Activated CD4-positive, alpha-beta memory T cell treated with anti-CD3 and anti-CD28 coated beads, Interleukin-2, amount 10 ng/mL, durations not matched to agents 7 days and 5 days (primary cell): Measurements from ENCODE around the gene HCFC1R1. TPM values are rescaled to one million over a fixed set of nuclear protein-coding genes. Genes with fewer than 3 reads are reported as not detected.

Experiments
- CTCF ChIA-PET: fragments of 350-600 bp; sonication (Branson Sonifier 250); formaldehyde crosslinking; loops from one replicate; lab custom pipeline; 2021; ENCODE audit warnings: antibody characterized with exemption, inconsistent platforms; lab: Charles Lee
- POLR2A ChIA-PET: fragments of 350-600 bp; sonication (Branson Sonifier 250); formaldehyde crosslinking; loops from one replicate; lab custom pipeline; 2021; ENCODE audit warnings: antibody characterized with exemption; lab: Charles Lee
- DNase-seq: peaks from one replicate; pipeline ENCODE4 v3.0.0-alpha.2; 2020
- H3K27ac Mint-ChIP-seq: one replicate; pipeline ENCODE4 v1.8.0; 2021; ENCODE audit warnings: mild to moderate bottlenecking, mixed read lengths
- H3K27me3 Mint-ChIP-seq: one replicate; pipeline ENCODE4 v1.8.0; 2021; ENCODE audit warnings: mixed read lengths
- H3K36me3 Mint-ChIP-seq: one replicate; pipeline ENCODE4 v1.8.0; 2021; ENCODE audit warnings: low read depth, mixed read lengths
- H3K4me1 Mint-ChIP-seq: one replicate; pipeline ENCODE4 v1.8.0; 2021; ENCODE audit warnings: mixed read lengths
- H3K4me3 Mint-ChIP-seq: one replicate; pipeline ENCODE4 v1.8.0; 2021; ENCODE audit warnings: mild to moderate bottlenecking, mixed read lengths
- H3K9me3 Mint-ChIP-seq: one replicate; pipeline ENCODE4 v1.8.0; 2021; ENCODE audit warnings: mixed read lengths
- total RNA-seq, 2 experiments: library from RNA; stranded (reverse); gene quantifications; one replicate each; pipeline ENCODE4 v1.2.3, GENCODE V29; 2021

Gene HCFC1R1
- total RNA-seq, 2 experiments from 2014 or later, result 37.0 to 43.3 TPM

DNA sequence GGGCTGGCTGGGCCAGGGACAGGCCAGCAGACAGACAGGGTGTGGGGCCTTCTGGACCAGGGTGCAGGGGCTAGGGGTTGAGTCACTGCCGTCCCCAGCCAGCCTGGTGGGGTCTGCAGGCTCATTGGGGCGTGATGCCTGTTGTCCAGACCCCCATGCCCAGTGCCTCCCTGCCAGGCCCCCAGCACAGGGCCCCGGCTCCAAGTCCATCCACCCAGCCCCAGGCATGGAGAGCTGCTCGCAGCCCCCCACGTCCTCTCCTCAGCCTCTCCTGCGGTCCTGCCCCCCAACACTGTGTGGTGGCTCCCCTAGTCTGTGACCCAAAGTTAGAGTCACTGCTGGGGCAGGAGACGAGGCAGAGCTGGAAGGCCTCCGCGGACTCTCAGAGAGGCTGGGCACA, 36.5 kb downstream of the HCFC1R1 start:
- no peak overlapping the region for H3K27ac Mint-ChIP-seq
- no peak overlapping the region for H3K4me3 Mint-ChIP-seq
- no peaks in the 10 kb centered on the region for H3K36me3 Mint-ChIP-seq
- no peak for DNase-seq
- peaks cover 10% of the 10 kb centered on the region for H3K4me1 Mint-ChIP-seq
- ChIA-PET CTCF (no interaction called here), POLR2A (interaction anchor here (1.1 kb wide), 1 partner anchor 15 kb away, joined by 4 read pairs; no protein-coding TSS in a partner anchor)
- H3K9me3 Mint-ChIP-seq, result no peaks in the 10 kb centered on the region
- peaks cover 10% of the 10 kb centered on the region for H3K27me3 Mint-ChIP-seq

- CTCF ChIA-PET, result no interaction called here
- peaks cover 13% of the 10 kb centered on the region for H3K4me1 Mint-ChIP-seq
- H3K9me3 Mint-ChIP-seq, result no peaks in the 10 kb centered on the region
- H3K36me3 Mint-ChIP-seq, result no peaks in the 10 kb centered on the region
- DNase-seq, result no peak
- no peak overlapping the region for H3K4me3 Mint-ChIP-seq
- POLR2A ChIA-PET, result no interaction called here
- no peak overlapping the region for H3K27ac Mint-ChIP-seq
- peaks cover 10% of the 10 kb centered on the region for H3K27me3 Mint-ChIP-seq
Measured at GRCh38 chr16:2986623-2987188, 37.0 kb downstream of the HCFC1R1 start.

DNA sequence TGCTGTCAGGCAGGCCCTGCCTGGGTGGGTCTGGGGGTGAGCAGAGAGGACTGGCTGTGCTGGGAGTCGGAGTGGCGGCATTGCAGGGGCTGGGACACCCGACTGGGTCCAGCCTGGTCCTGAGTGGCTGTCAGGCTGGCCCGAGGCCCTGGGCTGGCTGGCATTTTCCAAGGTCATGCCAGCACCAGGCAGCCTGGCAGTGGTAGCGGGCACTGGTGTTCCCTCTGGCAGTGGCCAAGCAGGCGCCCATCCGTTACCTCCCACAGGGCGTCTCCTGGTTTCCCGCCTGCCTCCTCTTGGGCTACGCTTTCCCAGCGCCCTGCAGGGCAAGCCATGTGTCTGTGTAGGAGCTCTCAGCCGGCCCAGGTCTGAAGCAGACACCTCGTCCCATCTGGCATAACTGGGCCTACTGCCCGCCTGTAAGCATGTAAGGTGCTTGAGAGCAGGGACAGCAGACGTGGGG, 37.8 kb downstream of the HCFC1R1 start:
- CTCF ChIA-PET, result no interaction called here
- POLR2A ChIA-PET, result no interaction called here
- Mint-ChIP-seq H3K9me3 (no peaks in the 10 kb centered on the region), H3K4me3 (no peak overlapping the region), H3K27ac (no peak overlapping the region), H3K27me3 (peaks cover 10% of the 10 kb centered on the region), H3K36me3 (peaks cover 2% of the 10 kb centered on the region), H3K4me1 (peaks cover 20% of the 10 kb centered on the region)
- DNase-seq, result no peak

- no peak overlapping the region for H3K4me3 Mint-ChIP-seq
- peaks cover 23% of the 10 kb centered on the region for H3K4me1 Mint-ChIP-seq
- peaks cover 9% of the 10 kb centered on the region for H3K27me3 Mint-ChIP-seq
- CTCF ChIA-PET, result no interaction called here
- H3K9me3 Mint-ChIP-seq, result no peaks in the 10 kb centered on the region
- no peak for DNase-seq
- peaks cover 2% of the 10 kb centered on the region for H3K36me3 Mint-ChIP-seq
- POLR2A ChIA-PET, result no interaction called here
- H3K27ac Mint-ChIP-seq, result no peak overlapping the region
Measured at GRCh38 chr16:2985462-2985861, 38.3 kb downstream of the HCFC1R1 start.

GRCh38 chr16:2983706-2984136, 40.0 kb downstream of the HCFC1R1 start:
- POLR2A ChIA-PET, result no interaction called here
- peaks cover 27% of the 10 kb centered on the region for H3K4me1 Mint-ChIP-seq

DNA sequence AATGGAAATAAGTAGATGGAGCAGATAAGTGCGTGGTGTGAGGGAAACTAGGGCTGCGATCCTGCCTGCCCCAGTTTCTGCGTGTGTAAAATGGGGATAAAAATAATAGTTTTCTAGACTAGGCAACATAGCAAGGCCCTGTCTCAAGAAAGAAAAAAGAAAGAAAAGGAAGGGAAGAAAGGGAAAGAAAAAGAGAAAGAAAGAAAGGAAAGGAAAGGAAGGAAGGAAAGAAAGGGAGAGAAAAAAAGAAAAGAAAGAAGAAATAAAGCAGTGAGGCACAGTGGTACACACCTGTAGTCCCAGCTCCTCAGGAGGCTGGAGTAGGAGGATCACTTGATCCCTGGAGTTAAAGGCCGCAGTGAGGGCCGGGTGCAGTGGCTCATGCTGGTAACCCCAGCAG, 41.3 kb downstream of the HCFC1R1 start:
- H3K27me3 Mint-ChIP-seq, result peaks cover 4% of the 10 kb centered on the region
- POLR2A ChIA-PET, result interaction anchor here (0.7 to 3.4 kb wide), 4 partner anchors 12 to 99 kb away, joined by 3 to 29 read pairs (median 4); partner anchors contain the start of genes FLYWCH2 and KREMEN2
- H3K27ac Mint-ChIP-seq, result no peak overlapping the region
- H3K36me3 Mint-ChIP-seq, result peaks cover 12% of the 10 kb centered on the region
- H3K9me3 Mint-ChIP-seq, result no peaks in the 10 kb centered on the region
- DNase-seq, result no peak
- H3K4me3 Mint-ChIP-seq, result no peak overlapping the region
- CTCF ChIA-PET, result interaction anchor here (0.7 to 2.7 kb wide), 8 partner anchors 10 to 74 kb away, joined by 3 to 11 read pairs (median 3); no protein-coding TSS in a partner anchor
- peaks cover 35% of the 10 kb centered on the region for H3K4me1 Mint-ChIP-seq

More at GRCh38 chr16:2983706-2984136, 40.0 kb downstream of the HCFC1R1 start:
- CTCF ChIA-PET, result interaction anchor here (0.9 to 2.7 kb wide), 5 partner anchors 11 to 48 kb away, joined by 3 to 11 read pairs (median 4); no protein-coding TSS in a partner anchor
- DNase-seq, result peak; percentile 81
- Mint-ChIP-seq H3K27me3 (peaks cover 6% of the 10 kb centered on the region), H3K36me3 (peaks cover 4% of the 10 kb centered on the region), H3K9me3 (no peaks in the 10 kb centered on the region), H3K27ac (no peak overlapping the region), H3K4me3 (no peak overlapping the region)

DNA sequence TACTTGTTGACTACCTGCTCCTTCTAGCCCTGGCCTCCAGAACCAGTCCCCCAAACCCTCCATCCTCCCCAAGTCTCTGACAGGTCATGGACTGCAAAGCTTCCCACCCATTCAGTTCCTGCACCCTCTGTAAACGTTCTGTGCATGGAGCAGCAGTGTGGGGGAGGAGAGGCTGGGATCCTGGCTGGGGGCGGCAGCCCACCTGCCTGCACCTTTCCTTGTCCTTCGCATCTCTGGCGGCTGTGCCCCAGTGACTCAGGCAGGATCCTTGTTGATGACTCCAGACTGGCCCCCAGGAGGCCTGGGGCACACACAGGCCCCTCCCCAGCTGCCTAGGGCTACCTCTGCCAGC, 41.9 kb downstream of the HCFC1R1 start:
- Mint-ChIP-seq H3K27me3 (peaks cover 4% of the 10 kb centered on the region), H3K9me3 (no peaks in the 10 kb centered on the region), H3K4me3 (peak overlapping the region; percentile 64), H3K27ac (peak overlapping the region; percentile 17), H3K4me1 (peaks cover 40% of the 10 kb centered on the region), H3K36me3 (peaks cover 16% of the 10 kb centered on the region)
- ChIA-PET POLR2A (interaction anchor here (1.2 to 4.7 kb wide), 7 partner anchors 11 to 99 kb away, joined by 3 to 107 read pairs (median 7); partner anchors contain the start of genes FLYWCH2, KREMEN2 and PAQR4), CTCF (interaction anchor here (1.5 to 4.7 kb wide), 3 partner anchors 10 to 46 kb away, joined by 3 to 31 read pairs (median 3); partner anchors contain the start of gene PAQR4)
- DNase-seq, result no peak

- no peak for DNase-seq
- H3K27ac Mint-ChIP-seq, result peak overlapping the region; percentile 76
- peak overlapping the region; percentile 88 for H3K4me3 Mint-ChIP-seq
- H3K9me3 Mint-ChIP-seq, result no peaks in the 10 kb centered on the region
- peaks cover 3% of the 10 kb centered on the region for H3K27me3 Mint-ChIP-seq
- H3K4me1 Mint-ChIP-seq, result peaks cover 41% of the 10 kb centered on the region
- peaks cover 18% of the 10 kb centered on the region for H3K36me3 Mint-ChIP-seq
- CTCF ChIA-PET, result interaction anchor here (1.5 to 4.7 kb wide), 4 partner anchors 12 to 51 kb away, joined by 3 to 31 read pairs (median 8); partner anchors contain the start of gene PAQR4
- POLR2A ChIA-PET, result interaction anchor here (0.6 to 4.7 kb wide), 25 partner anchors 10 to 204 kb away, joined by 3 to 107 read pairs (median 5); partner anchors contain the start of genes FLYWCH2, HCFC1R1, IL32 and KREMEN2
Measured at GRCh38 chr16:2981177-2981898, 42.4 kb downstream of the HCFC1R1 start.

DNA sequence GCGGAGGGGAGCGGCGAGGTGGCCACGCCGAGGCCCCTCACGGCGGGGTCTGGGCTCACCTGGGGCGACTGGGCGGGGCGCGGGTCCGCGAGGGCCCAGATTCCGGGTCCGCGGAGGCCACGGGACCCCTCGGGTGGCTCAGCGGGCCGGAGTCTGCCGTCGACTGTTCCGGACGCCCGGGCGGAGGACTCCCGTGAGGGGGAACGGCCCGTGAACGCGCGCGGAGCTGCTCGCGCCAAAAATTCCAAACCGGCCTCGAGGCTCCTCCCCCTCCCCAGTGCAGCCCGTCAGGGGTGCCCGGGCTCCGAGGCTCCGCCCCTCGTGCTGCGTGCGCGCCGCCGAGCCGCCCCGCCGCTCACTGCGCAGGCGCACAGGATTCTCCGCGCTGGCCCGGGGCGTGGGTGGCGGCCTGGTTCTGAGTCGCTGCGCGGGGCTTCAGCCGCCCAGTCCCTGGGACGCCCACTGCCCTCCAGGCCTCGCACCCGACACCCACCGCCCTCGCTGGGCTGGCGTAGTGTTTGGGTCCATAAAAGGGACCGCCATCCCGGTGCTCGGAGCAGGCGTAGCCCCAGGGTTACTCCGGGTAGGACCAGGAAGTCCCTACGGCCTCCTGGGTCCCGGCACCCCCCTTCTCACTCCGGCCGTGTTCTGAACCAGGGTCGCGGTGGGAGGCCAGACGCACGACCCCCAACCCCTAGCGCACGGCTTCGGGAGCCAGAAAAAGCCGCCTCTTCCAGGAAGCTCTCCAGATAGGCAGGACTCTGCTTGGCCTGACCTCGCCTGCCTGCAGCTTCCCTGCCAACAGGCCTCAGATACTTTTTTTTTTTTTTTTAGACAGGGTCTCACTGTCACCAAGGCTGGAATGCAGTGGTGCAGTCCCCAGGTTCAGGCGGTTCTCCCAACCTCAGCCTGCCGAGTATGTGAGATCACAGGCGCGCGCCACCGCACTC, 43.2 kb downstream of the HCFC1R1 start, which contains the start of gene PKMYT1:
PKMYT1 (minus strand) TSS at position 220 of the 950 bp plus-strand sequence. CDS start 789 bp downstream, outside the sequence.
- peaks cover 41% of the 10 kb centered on the region for H3K4me1 Mint-ChIP-seq
- H3K4me3 Mint-ChIP-seq, result peak within 1 kb of the TSS; percentile 88
- peak within 1 kb of the TSS; percentile 80 for H3K27ac Mint-ChIP-seq
- ChIA-PET CTCF (interaction anchor here (0.6 to 4.7 kb wide), 10 partner anchors 8 to 141 kb away, joined by 3 to 31 read pairs (median 4); partner anchors contain the start of genes FLYWCH2 and PAQR4), POLR2A (interaction anchor here (0.6 to 4.7 kb wide), 32 partner anchors 8 to 421 kb away, joined by 3 to 107 read pairs (median 4); partner anchors contain the start of genes FLYWCH2, HCFC1R1, IL32 and KREMEN2)
- H3K36me3 Mint-ChIP-seq, result peaks cover 25% of the 10 kb centered on the region
- H3K27me3 Mint-ChIP-seq, result peaks cover 2% of the 10 kb centered on the region
- no peaks in the 10 kb centered on the region for H3K9me3 Mint-ChIP-seq
- peak; percentile 95 for DNase-seq

DNA sequence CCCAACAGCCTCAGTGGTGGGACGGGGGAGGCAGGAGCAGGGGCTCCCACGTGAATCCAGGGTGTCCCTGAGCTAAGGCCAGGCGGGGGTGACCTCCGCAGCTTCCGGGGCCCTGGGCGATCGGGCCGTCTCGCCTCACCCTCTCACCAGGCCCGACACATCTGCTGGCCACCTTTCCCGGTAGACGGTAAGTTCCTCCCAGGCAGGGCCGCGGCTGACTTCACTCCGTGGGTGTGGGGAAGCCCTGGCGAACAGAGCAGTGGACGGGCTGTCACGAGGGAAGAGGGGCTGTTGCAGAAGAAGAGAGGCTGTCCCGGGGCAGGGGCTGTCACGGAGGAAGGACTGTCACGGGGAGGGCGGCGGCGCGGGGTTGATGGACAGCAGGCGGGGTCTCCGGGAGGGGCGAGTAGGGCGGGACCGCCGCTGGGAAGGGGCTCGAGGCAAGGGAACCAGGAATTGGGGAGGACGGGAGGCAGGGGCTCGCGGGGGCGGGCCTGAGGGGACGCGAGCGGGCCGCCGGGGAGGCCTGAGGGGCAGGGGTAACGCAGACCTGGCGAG, 44.0 kb downstream of the HCFC1R1 start:
- H3K27ac Mint-ChIP-seq, result peak overlapping the region; percentile 80
- peaks cover 2% of the 10 kb centered on the region for H3K27me3 Mint-ChIP-seq
- peak overlapping the region; percentile 88 for H3K4me3 Mint-ChIP-seq
- DNase-seq, result peak; percentile 46
- ChIA-PET CTCF (interaction anchor here (0.6 to 4.7 kb wide), 6 partner anchors 10 to 140 kb away, joined by 3 to 31 read pairs (median 6); partner anchors contain the start of genes FLYWCH2 and PAQR4), POLR2A (interaction anchor here (0.6 to 4.7 kb wide), 23 partner anchors 9 to 421 kb away, joined by 3 to 107 read pairs (median 6); partner anchors contain the start of genes HCFC1R1, IL32, KREMEN2 and PAQR4)
- peaks cover 41% of the 10 kb centered on the region for H3K4me1 Mint-ChIP-seq
- peaks cover 25% of the 10 kb centered on the region for H3K36me3 Mint-ChIP-seq
- H3K9me3 Mint-ChIP-seq, result no peaks in the 10 kb centered on the region

- ChIA-PET CTCF (interaction anchor here (1.4 to 4.7 kb wide), 3 partner anchors 8 to 152 kb away, joined by 4 to 31 read pairs (median 6); partner anchors contain the start of gene PAQR4), POLR2A (interaction anchor here (0.7 to 4.7 kb wide), 3 partner anchors 7 to 225 kb away, joined by 3 to 107 read pairs (median 7); partner anchors contain the start of genes PAQR4 and SRRM2)
- Mint-ChIP-seq H3K9me3 (no peaks in the 10 kb centered on the region), H3K27ac (no peak overlapping the region), H3K27me3 (no peaks in the 10 kb centered on the region), H3K4me1 (peaks cover 33% of the 10 kb centered on the region), H3K36me3 (peaks cover 29% of the 10 kb centered on the region), H3K4me3 (no peak overlapping the region)
- DNase-seq, result no peak
Measured at GRCh38 chr16:2977440-2977839, 46.3 kb downstream of the HCFC1R1 start.
